HFFc6 (cell line): ENCODE data around the gene MEN1. TPM values are rescaled to one million over a fixed set of nuclear protein-coding genes. Genes with fewer than 3 reads are reported as not detected.

Experiments
- DNase-seq: peaks from one replicate; pipeline ENCODE4 v3.0.0-alpha.2; 2018
- H3K27ac Mint-ChIP-seq: 2 replicates; pipeline ENCODE4 v1.8.0; 2020; ENCODE audit warnings: mild to moderate bottlenecking, mixed read lengths
- H3K27me3 Mint-ChIP-seq: 2 replicates; pipeline ENCODE4 v1.8.0; 2021; ENCODE audit warnings: mild to moderate bottlenecking, moderate library complexity, mixed read lengths; ENCODE audit not compliant: insufficient read depth
- H3K36me3 Mint-ChIP-seq: 2 replicates; pipeline ENCODE4 v1.8.0; 2021; ENCODE audit warnings: low read depth, mixed read lengths
- H3K4me1 Mint-ChIP-seq: 2 replicates; pipeline ENCODE4 v1.8.0; 2020; ENCODE audit warnings: low read depth, mixed read lengths
- H3K4me3 Mint-ChIP-seq: 2 replicates; pipeline ENCODE4 v1.8.0; 2020; ENCODE audit warnings: mild to moderate bottlenecking, moderate library complexity, mixed read lengths
- H3K9me3 Mint-ChIP-seq: 2 replicates; pipeline ENCODE4 v1.8.0; 2020; ENCODE audit warnings: mild to moderate bottlenecking, mixed read lengths
- total RNA-seq, 6 experiments: library from RNA; stranded (reverse); fragmentation: NEBNext Ultra II Directional; extraction: Animal tissue kit (Norgen Biotek cat#: 25700); gene quantifications; 2 replicates in 1 of 6; 3 replicates in 5 of 6; pipeline ENCODE4 v1.2.3, GENCODE V29; 2021
- TF ChIP-seq, protein P1 (sequence below): fragments of 200-600 bp; sonication (generic); IDR thresholded peaks from 2 replicates; pipeline ENCODE4 v1.5.0; 2021; ENCODE audit warnings: antibody characterized with exemption, mild to moderate bottlenecking

MEN1 gene
- total RNA-seq, 6 experiments from 2014 or later: 23.9 to 35.5 (median 26.9) TPM

DNA sequence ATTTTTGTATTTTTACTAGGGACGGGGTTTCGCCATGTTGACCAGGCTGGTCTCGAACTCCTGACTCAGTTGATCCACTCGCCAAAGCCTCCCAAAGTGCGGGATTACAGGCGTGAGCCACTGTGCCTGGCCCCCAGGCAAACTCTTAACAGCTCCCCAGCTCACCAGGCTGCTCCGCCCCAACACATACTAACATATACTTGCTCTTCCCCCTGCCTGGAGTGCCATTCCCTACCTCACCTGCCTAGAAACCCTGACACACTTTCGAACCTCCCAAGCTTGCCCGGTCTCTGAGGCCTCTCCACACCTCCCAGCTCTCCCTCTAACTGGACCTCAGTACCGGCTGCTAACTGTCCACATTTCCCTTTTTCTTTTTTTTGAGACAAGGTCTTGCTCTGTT is 15.8 kb downstream of the MEN1 start:
- Mint-ChIP-seq H3K27me3 (no peaks in the 10 kb centered on the region; the same call in none of the 2 replicates), H3K9me3 (no peaks in the 10 kb centered on the region), H3K27ac (no peak overlapping the region), H3K4me3 (no peak overlapping the region), H3K36me3 (no peaks in the 10 kb centered on the region; the same call in 1 of the 2 replicates), H3K4me1 (no peaks in the 10 kb centered on the region)
- no peak for DNase-seq
- TF ChIP-seq, protein P1, sequence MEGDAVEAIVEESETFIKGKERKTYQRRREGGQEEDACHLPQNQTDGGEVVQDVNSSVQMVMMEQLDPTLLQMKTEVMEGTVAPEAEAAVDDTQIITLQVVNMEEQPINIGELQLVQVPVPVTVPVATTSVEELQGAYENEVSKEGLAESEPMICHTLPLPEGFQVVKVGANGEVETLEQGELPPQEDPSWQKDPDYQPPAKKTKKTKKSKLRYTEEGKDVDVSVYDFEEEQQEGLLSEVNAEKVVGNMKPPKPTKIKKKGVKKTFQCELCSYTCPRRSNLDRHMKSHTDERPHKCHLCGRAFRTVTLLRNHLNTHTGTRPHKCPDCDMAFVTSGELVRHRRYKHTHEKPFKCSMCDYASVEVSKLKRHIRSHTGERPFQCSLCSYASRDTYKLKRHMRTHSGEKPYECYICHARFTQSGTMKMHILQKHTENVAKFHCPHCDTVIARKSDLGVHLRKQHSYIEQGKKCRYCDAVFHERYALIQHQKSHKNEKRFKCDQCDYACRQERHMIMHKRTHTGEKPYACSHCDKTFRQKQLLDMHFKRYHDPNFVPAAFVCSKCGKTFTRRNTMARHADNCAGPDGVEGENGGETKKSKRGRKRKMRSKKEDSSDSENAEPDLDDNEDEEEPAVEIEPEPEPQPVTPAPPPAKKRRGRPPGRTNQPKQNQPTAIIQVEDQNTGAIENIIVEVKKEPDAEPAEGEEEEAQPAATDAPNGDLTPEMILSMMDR: no peak

DNA sequence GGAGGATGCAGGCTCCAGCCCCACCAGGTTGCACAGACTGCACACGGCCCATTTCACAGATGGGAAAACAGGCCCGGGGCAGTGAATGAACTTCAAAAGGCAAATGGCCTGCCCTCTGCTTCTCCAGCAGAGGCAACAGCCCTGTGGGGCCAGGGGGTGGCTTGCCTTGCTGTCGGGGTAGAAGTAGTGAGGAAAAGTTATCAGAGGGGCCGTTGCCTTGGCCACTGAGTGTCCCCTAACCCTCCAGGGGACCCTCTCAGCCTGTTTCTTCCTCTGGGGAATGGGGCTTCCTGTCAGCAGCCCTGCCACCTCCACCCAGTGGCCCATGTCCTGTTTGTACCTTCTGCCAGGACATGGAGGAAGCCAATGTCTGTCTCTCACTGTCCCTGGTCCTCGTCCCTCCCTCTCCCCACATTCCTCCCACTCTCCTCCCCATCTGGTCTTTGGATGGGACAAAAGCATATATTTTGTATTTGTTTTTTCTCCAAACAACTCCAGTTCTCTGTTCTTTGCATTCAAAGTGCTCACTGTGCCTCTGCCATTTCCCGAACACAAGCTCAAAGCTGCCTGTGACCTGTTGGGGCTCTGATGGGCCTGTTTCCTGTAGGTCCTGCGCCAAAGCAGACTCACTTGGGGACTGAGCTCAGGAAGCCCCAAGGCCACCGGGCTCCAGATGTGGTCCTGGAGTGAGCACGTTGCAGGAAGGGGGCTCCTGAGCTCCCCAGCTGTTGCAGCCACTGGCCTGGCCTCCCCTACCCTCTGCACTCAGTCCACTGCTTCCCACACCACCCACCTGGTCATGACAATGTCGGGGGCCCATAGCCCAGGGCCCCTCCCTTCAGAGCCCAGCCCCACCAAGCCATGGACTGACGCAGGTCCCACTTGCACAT is 16.8 kb downstream of the MEN1 start:
- H3K4me1 Mint-ChIP-seq: no peaks in the 10 kb centered on the region
- TF ChIP-seq, protein P1: no peak
- H3K27me3 Mint-ChIP-seq: no peaks in the 10 kb centered on the region; the same call in none of the 2 replicates
- no peak overlapping the region for H3K4me3 Mint-ChIP-seq
- no peak for DNase-seq
- H3K27ac Mint-ChIP-seq: no peak overlapping the region
- no peaks in the 10 kb centered on the region; the same call in 1 of the 2 replicates for H3K36me3 Mint-ChIP-seq
- no peaks in the 10 kb centered on the region for H3K9me3 Mint-ChIP-seq

DNA sequence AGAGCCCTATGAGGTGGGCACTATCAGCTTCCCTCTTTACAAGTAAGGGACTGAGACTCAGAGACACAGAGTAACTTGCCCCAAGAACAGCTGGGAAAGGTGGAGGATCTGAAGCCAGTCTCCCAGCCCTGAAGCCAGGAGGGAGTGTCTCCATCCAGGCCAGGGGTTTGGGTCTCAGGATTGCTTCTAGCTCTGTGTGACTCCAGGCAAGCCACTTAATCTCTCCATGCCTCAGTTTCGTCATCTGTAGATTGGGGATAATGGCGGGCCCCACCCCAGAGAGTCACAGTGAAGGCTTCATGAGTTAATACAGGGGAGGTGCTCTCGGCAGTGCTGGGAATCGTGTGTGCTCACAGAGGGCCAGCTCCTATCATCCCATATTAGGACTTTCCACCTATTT is 17.9 kb downstream of the MEN1 start:
- H3K27me3 Mint-ChIP-seq: peaks cover under 1% of the 10 kb centered on the region
- no peak for DNase-seq
- H3K36me3 Mint-ChIP-seq: no peaks in the 10 kb centered on the region; the same call in 1 of the 2 replicates
- H3K4me1 Mint-ChIP-seq: no peaks in the 10 kb centered on the region
- no peak overlapping the region for H3K4me3 Mint-ChIP-seq
- H3K9me3 Mint-ChIP-seq: no peaks in the 10 kb centered on the region
- TF ChIP-seq, protein P1: no peak
- H3K27ac Mint-ChIP-seq: no peak overlapping the region

DNA sequence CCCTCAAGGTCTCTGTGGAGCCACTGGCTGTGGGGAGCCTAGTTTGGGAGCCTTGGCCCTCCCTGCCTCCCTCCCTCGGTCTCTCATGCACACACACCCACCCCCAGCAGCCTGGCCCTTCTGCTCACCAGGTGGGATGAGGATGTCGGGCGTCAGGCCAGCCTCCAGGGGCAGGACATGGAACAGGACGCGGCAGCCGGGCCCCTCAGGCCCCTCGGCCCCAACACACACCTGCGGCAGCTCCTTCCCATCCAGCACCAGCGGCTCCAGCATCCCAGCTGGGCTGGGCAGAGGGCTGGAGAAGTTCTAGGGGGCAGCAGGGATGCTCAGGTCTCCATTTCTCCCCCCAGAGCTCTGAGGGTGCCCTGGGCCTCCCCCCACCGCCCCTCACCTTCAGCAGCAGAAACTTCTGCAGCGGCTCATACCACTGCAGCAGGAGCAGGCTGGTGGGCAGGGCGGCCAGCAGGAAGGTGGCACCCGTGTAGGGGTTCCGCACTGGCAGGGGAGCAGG is 18.5 kb downstream of the MEN1 start:
- H3K27ac Mint-ChIP-seq: no peak overlapping the region
- H3K4me3 Mint-ChIP-seq: no peak overlapping the region
- H3K4me1 Mint-ChIP-seq: no peaks in the 10 kb centered on the region
- H3K27me3 Mint-ChIP-seq: peaks cover 1% of the 10 kb centered on the region
- no peaks in the 10 kb centered on the region for H3K9me3 Mint-ChIP-seq
- DNase-seq: no peak
- H3K36me3 Mint-ChIP-seq: no peaks in the 10 kb centered on the region; the same call in 1 of the 2 replicates
- TF ChIP-seq, protein P1: no peak

DNA sequence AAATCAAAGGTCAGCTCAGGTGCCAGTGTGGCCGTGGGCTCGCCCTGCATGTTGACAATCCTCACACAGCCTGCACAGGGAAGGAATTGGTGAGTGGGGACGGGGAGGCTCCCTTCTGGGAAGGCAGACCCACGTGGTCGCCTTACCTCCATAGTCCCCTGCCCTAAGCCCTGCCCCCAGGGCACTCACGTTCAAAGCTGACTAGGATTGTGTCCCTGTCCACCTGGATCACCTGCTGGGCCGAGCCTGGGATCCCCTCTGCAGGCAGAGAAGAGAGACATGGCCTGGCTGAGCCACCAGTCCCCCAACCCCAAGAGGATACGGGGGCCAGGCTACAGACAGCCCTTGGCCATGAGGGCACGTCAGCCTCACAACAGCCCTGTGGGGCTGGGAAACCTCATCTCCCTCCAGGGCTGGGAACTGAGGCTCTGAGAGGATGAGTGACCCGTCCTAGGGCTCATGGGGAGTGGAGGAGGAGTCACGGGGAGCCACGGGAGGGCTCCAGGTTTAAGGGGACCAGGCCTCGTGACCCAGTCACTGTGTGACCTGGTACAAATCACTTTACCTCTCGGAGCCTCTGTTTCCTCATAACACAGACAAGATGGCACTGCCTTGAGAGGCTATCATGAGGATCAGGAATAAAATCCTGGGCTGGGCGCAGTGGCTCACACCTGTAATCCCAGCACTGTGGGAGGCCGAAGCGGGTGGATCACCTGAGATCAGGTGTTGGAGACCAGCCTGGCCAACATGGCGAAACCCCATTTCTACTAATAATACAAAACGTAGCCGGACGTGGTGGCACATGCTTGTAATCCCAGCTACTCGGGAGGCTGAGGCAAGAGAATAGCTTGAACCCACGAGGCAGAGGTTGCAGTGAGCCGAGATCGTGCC is 19.9 kb downstream of the MEN1 start:
- Mint-ChIP-seq H3K27ac (no peak overlapping the region), H3K9me3 (no peaks in the 10 kb centered on the region), H3K27me3 (peaks cover 1% of the 10 kb centered on the region), H3K36me3 (no peaks in the 10 kb centered on the region), H3K4me3 (no peak overlapping the region), H3K4me1 (no peaks in the 10 kb centered on the region)
- TF ChIP-seq, protein P1: no peak
- DNase-seq: no peak
